ENCODE measurements around the gene TANGO6. TPM values are rescaled to one million over a fixed set of nuclear protein-coding genes. Genes with fewer than 3 reads are reported as not detected.
"Not testable (repeated sequence)": the region's sequence is repeated elsewhere in the genome, so short reads cannot be mapped to it uniquely, and the experiment has no call there.

The TANGO6 gene
- total RNA-seq, 8 experiments from 2014 or later = 6.4 to 18.6 (median 7.7) TPM

- in situ Hi-C loops (cut with MboI; ENCODE audit: low pct_unique_long_range_greater_than_20kb in 2 of 9, low sequenced_read_pairs in 9 of 9, unreplicated experiment in 9 of 9) = loop anchor here in 5 of 9 experiments (10.0 to 25.0 kb wide), 5 partner anchors 205 to 580 kb away; partner anchors contain the start of gene ZFP90 (in 2 of the 5)
Measured at GRCh38 chr16:69116906-69117305, 273.6 kb downstream of the TANGO6 start.

GRCh38 chr16:69118468-69118867 is 275.1 kb downstream of the TANGO6 start:
- Histone ChIP-seq H3K4me3 (no peak overlapping the region), H3K4me1 (replicated peaks in 1 of 2) (no peaks in the 10 kb centered on the region), H3K27ac (no peak overlapping the region)
- ATAC-seq (replicated peaks in 6 of 8) = no peak
- in situ Hi-C loops (cut with MboI; ENCODE audit: low pct_unique_long_range_greater_than_20kb in 2 of 9, low sequenced_read_pairs in 9 of 9, unreplicated experiment in 9 of 9) = loop anchor here in 5 of 9 experiments (10.0 to 25.0 kb wide), 5 partner anchors 206 to 581 kb away; partner anchors contain the start of gene ZFP90 (in 2 of the 5)
- 94 to 100% (median 100%) methylated on average over 1 to 2 of the region's 2 CpGs; no CpG with 5 or more reads in 7 of the 10 experiments for WGBS, 10 experiments

More at GRCh38 chr16:69116906-69117305, 273.6 kb downstream of the TANGO6 start:
- 80 to 100% (median 87%) methylated on average over 1 to 6 of the region's 6 CpGs; no CpG with 5 or more reads in 2 of the 10 experiments for WGBS, 10 experiments
- Histone ChIP-seq H3K4me1 (replicated peaks in 1 of 2) (no peaks in the 10 kb centered on the region), H3K27ac (no peak overlapping the region), H3K4me3 (no peak overlapping the region)
- ATAC-seq (replicated peaks in 6 of 8) = no peak

GRCh38 chr16:69118994-69119393 is 275.7 kb downstream of the TANGO6 start:
- ATAC-seq (replicated peaks in 6 of 8) = peak in 1 of 8 experiments; percentile 3
- Histone ChIP-seq H3K4me3 (no peak overlapping the region), H3K27ac (no peak overlapping the region), H3K4me1 (replicated peaks in 1 of 2) (no peaks in the 10 kb centered on the region)
- in situ Hi-C loops (cut with MboI; ENCODE audit: low pct_unique_long_range_greater_than_20kb in 2 of 9, low sequenced_read_pairs in 9 of 9, unreplicated experiment in 9 of 9) = loop anchor here in 5 of 9 experiments (10.0 to 25.0 kb wide), 5 partner anchors 207 to 582 kb away; partner anchors contain the start of gene ZFP90 (in 2 of the 5)
- WGBS, 10 experiments = 100% methylated on average over 1 of the region's 2 CpGs; no CpG with 5 or more reads in 9 of the 10 experiments

GRCh38 chr16:69119536-69119935 is 276.2 kb downstream of the TANGO6 start:
- Histone ChIP-seq H3K27ac (no peak overlapping the region), H3K4me1 (replicated peaks in 1 of 2) (no peaks in the 10 kb centered on the region), H3K4me3 (no peak overlapping the region)
- 100% methylated on average over 1 of the region's 2 CpGs; no CpG with 5 or more reads in 6 of the 10 experiments for WGBS, 10 experiments
- ATAC-seq (replicated peaks in 6 of 8) = peak in 1 of 8 experiments; percentile 2
- in situ Hi-C loops (cut with MboI; ENCODE audit: low pct_unique_long_range_greater_than_20kb in 2 of 9, low sequenced_read_pairs in 9 of 9, unreplicated experiment in 9 of 9) = loop anchor here in 5 of 9 experiments (10.0 to 25.0 kb wide), 5 partner anchors 207 to 582 kb away; partner anchors contain the start of gene ZFP90 (in 2 of the 5)

GRCh38 chr16:69120096-69120664 is 276.8 kb downstream of the TANGO6 start:
- no peak for ATAC-seq (replicated peaks in 6 of 8)
- 94 to 100% (median 100%) methylated on average over 2 to 6 of the region's 19 CpGs; no CpG with 5 or more reads in 5 of the 10 experiments for WGBS, 10 experiments
- Histone ChIP-seq H3K4me3 (no peak overlapping the region), H3K4me1 (replicated peaks in 1 of 2) (no peaks in the 10 kb centered on the region), H3K27ac (no peak overlapping the region)
- in situ Hi-C loops (cut with MboI; ENCODE audit: low pct_unique_long_range_greater_than_20kb in 2 of 9, low sequenced_read_pairs in 9 of 9, unreplicated experiment in 9 of 9) = loop anchor here in 5 of 9 experiments (25.0 kb wide), 4 partner anchors 208 to 583 kb away; partner anchors contain the start of gene ZFP90 (in 2 of the 5)

GRCh38 chr16:69123910-69124309 is 280.6 kb downstream of the TANGO6 start:
- Histone ChIP-seq H3K4me3 (no peak overlapping the region), H3K27ac (no peak overlapping the region), H3K4me1 (replicated peaks in 1 of 2) (no peaks in the 10 kb centered on the region)
- peak in 3 of 8 experiments; percentile 55 to 71 (median 67) for ATAC-seq (replicated peaks in 6 of 8)
- WGBS, 10 experiments = 0 to 100% (median 95%) methylated on average over 1 to 3 of the region's 3 CpGs; no CpG with 5 or more reads in 2 of the 10 experiments
- in situ Hi-C loops (cut with MboI; ENCODE audit: low pct_unique_long_range_greater_than_20kb in 2 of 9, low sequenced_read_pairs in 9 of 9, unreplicated experiment in 9 of 9) = loop anchor here in 5 of 9 experiments (25.0 kb wide), 4 partner anchors 212 to 587 kb away; partner anchors contain the start of gene ZFP90 (in 2 of the 5)

- in situ Hi-C loops (cut with MboI; ENCODE audit: low pct_unique_long_range_greater_than_20kb in 2 of 9, low sequenced_read_pairs in 9 of 9, unreplicated experiment in 9 of 9) = loop anchor here in 5 of 9 experiments (25.0 kb wide), 4 partner anchors 212 to 587 kb away; partner anchors contain the start of gene ZFP90 (in 2 of the 5)
- not testable (repeated sequence) for H3K27ac ChIP-seq; H3K4me3 ChIP-seq; ATAC-seq (replicated peaks in 6 of 8); H3K4me1 ChIP-seq (replicated peaks in 1 of 2)
- WGBS, 10 experiments = 86 to 100% (median 98%) methylated on average over 1 to 6 of the region's 8 CpGs; no CpG with 5 or more reads in 3 of the 10 experiments
Measured at GRCh38 chr16:69124406-69124805, 281.1 kb downstream of the TANGO6 start.

- not testable (repeated sequence) for H3K4me3 ChIP-seq; H3K4me1 ChIP-seq (replicated peaks in 1 of 2); H3K27ac ChIP-seq; ATAC-seq (replicated peaks in 6 of 8)
- in situ Hi-C loops (cut with MboI; ENCODE audit: low pct_unique_long_range_greater_than_20kb in 2 of 9, low sequenced_read_pairs in 9 of 9, unreplicated experiment in 9 of 9) = loop anchor here in 5 of 9 experiments (25.0 kb wide), 4 partner anchors 213 to 588 kb away; partner anchors contain the start of gene ZFP90 (in 2 of the 5)
- 90 to 100% (median 100%) methylated on average over 1 to 11 of the region's 14 CpGs for WGBS, 10 experiments
Measured at GRCh38 chr16:69124961-69125360, 281.6 kb downstream of the TANGO6 start.

GRCh38 chr16:69126221-69126620 is 282.9 kb downstream of the TANGO6 start:
- ATAC-seq (replicated peaks in 6 of 8) = no peak
- Histone ChIP-seq H3K4me3 (no peak overlapping the region), H3K4me1 (replicated peaks in 1 of 2) (peaks cover 9% of the 10 kb centered on the region in 2 donors), H3K27ac (no peak overlapping the region)
- in situ Hi-C loops (cut with MboI; ENCODE audit: low pct_unique_long_range_greater_than_20kb in 2 of 9, low sequenced_read_pairs in 9 of 9, unreplicated experiment in 9 of 9) = loop anchor here in 1 of 9 experiments (25.0 kb wide), 1 partner anchor 239 kb away; no protein-coding TSS in a partner anchor
- 50 to 100% (median 82%) methylated on average over 1 to 3 of the region's 3 CpGs; no CpG with 5 or more reads in 2 of the 10 experiments for WGBS, 10 experiments

- ATAC-seq (replicated peaks in 6 of 8); H3K4me1 ChIP-seq (replicated peaks in 1 of 2); H3K27ac ChIP-seq; H3K4me3 ChIP-seq: not testable (repeated sequence)
- in situ Hi-C loops (cut with MboI; ENCODE audit: low pct_unique_long_range_greater_than_20kb in 2 of 9, low sequenced_read_pairs in 9 of 9, unreplicated experiment in 9 of 9) = loop anchor here in 1 of 9 experiments (25.0 kb wide), 1 partner anchor 240 kb away; no protein-coding TSS in a partner anchor
- 90 to 100% (median 100%) methylated on average over 1 to 8 of the region's 10 CpGs; no CpG with 5 or more reads in 1 of the 10 experiments for WGBS, 10 experiments
Measured at GRCh38 chr16:69126801-69127200, 283.5 kb downstream of the TANGO6 start.

GRCh38 chr16:69127966-69128510 is 284.7 kb downstream of the TANGO6 start:
- no peak for ATAC-seq (replicated peaks in 6 of 8)
- H3K4me3 ChIP-seq = no peak overlapping the region
- H3K4me1 ChIP-seq (replicated peaks in 1 of 2) = peaks cover 9% of the 10 kb centered on the region in 2 donors
- H3K27ac ChIP-seq = no peak overlapping the region
- in situ Hi-C loops (cut with MboI; ENCODE audit: low pct_unique_long_range_greater_than_20kb in 2 of 9, low sequenced_read_pairs in 9 of 9, unreplicated experiment in 9 of 9) = loop anchor here in 1 of 9 experiments (25.0 kb wide), 1 partner anchor 241 kb away; no protein-coding TSS in a partner anchor
- WGBS, 10 experiments = 60 to 100% (median 97%) methylated on average over 1 to 9 of the region's 12 CpGs; no CpG with 5 or more reads in 1 of the 10 experiments

GRCh38 chr16:69130461-69130860 is 287.1 kb downstream of the TANGO6 start:
- Histone ChIP-seq H3K4me3 (peak overlapping the region in 3 of 5 donors; percentile 87 to 99 (median 91)), H3K27ac (no peak overlapping the region), H3K4me1 (replicated peaks in 1 of 2) (peaks cover 14 to 15% of the 10 kb centered on the region in 2 donors)
- in situ Hi-C loops (cut with MboI; ENCODE audit: low pct_unique_long_range_greater_than_20kb in 2 of 9, low sequenced_read_pairs in 9 of 9, unreplicated experiment in 9 of 9) = loop anchor here in 1 of 9 experiments (25.0 kb wide), 1 partner anchor 243 kb away; no protein-coding TSS in a partner anchor
- WGBS, 10 experiments = 23 to 93% (median 75%) methylated on average over 2 to 6 of the region's 6 CpGs
- ATAC-seq (replicated peaks in 6 of 8) = no peak

All from motor neuron (in vitro differentiated cells).